Vagina (tissue), 2 donors: ENCODE data around the gene TUBB3.

Source experiments
- POLR2A ChIP-seq, 2 donors: fragments of 450-650 bp; IDR thresholded peaks; one replicate each; pipeline ENCODE4 v1.6.1; 2017; ENCODE audit warnings: antibody characterized with exemption in 2 of 2, mild to moderate bottlenecking in 2 of 2, moderate library complexity in 2 of 2
- POLR2AphosphoS5 ChIP-seq, 2 donors: sonication (generic); formaldehyde crosslinking; IDR thresholded peaks; one replicate each; pipeline ENCODE4 v1.9.0; 2017; ENCODE audit warnings: antibody characterized with exemption in 2 of 2, mild to moderate bottlenecking in 2 of 2, low read depth in 1 of 2; ENCODE audit not compliant: insufficient read depth in 1 of 2
- TF ChIP-seq, protein P1 (sequence below), 3 experiments: fragments of 450-650 bp in 2 of 3; fragments of 200-600 bp in 1 of 3; sonication (generic) in 1 of 3; IDR thresholded peaks; one replicate each; pipeline ENCODE4 v1.5.1; 2017 to 2019; ENCODE audit warnings: antibody characterized with exemption in 3 of 3, mild to moderate bottlenecking in 2 of 3, moderate library complexity in 2 of 3

DNA sequence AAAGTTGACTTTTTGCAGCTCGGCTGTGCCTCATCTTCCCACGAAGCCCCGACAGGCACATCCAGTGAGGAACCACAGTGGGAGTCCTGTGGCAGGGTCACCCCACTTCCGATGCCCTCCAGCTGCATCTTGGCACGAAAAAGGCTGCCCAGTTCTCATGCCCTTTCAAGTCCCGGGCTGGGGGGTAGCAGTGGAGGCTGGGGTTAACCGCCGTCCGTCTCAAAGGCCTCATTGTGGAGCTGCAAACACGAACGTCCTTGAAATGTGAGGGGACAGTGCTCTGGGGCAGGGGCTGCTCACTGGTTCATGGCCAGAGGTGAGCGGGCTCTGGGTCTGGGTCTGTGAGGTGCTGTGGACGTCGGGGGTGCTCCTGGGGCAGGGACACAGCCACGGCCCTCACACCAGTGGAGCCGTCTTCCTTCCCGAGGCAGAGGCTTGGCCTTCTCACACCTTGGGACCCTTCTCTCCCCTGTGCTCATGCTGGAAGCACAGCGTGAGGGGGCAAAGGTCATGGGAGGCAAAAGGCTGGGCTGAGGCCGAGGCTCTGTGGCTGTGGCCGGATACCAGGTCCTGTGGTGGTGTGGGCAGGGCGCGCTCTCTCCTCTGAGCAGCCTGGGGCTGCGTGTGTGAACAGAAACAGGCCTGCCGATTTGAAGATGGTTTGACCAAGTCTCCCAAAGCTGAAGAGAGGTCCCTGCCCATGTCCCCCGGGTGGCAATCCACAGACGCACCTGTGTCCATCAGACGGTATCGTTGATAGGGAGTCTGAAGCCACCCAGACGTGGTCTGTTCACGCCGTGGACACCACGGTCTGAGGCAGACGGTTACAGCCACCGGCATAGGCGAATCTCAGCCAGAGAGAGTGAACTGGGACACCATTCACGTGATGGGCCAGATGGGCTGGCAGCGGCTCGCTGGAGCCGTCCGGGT is 7.6 kb upstream of the TUBB3 start:
- TF ChIP-seq, protein P1, sequence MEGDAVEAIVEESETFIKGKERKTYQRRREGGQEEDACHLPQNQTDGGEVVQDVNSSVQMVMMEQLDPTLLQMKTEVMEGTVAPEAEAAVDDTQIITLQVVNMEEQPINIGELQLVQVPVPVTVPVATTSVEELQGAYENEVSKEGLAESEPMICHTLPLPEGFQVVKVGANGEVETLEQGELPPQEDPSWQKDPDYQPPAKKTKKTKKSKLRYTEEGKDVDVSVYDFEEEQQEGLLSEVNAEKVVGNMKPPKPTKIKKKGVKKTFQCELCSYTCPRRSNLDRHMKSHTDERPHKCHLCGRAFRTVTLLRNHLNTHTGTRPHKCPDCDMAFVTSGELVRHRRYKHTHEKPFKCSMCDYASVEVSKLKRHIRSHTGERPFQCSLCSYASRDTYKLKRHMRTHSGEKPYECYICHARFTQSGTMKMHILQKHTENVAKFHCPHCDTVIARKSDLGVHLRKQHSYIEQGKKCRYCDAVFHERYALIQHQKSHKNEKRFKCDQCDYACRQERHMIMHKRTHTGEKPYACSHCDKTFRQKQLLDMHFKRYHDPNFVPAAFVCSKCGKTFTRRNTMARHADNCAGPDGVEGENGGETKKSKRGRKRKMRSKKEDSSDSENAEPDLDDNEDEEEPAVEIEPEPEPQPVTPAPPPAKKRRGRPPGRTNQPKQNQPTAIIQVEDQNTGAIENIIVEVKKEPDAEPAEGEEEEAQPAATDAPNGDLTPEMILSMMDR (IDR thresholded peaks at IDR 0.05) = no peak
- TF ChIP-seq POLR2AphosphoS5 (IDR thresholded peaks at IDR 0.05; ENCODE audit: insufficient read depth in 1 of 2, low read depth in 1 of 2) (no peak), POLR2A (IDR thresholded peaks at IDR 0.05) (no peak)
